GM10248 (cell line): ENCODE data around the gene ZDHHC1.
"Not testable (repeated sequence)": the region's sequence is repeated elsewhere in the genome, so short reads cannot be mapped to it uniquely, and the experiment has no call there.

Experiments
- CTCF ChIA-PET: fragments of 300-600 bp; sonication (Branson Sonifier 250); formaldehyde crosslinking; extraction: SDS; loops from one replicate; lab custom pipeline; 2021; ENCODE audit warnings: antibody characterized with exemption; lab: Yijun Ruan, JAX
- POLR2A ChIA-PET: fragments of 350-650 bp; sonication (Branson Sonifier 250); formaldehyde crosslinking; extraction: SDS; loops from one replicate; lab custom pipeline; 2020; ENCODE audit warnings: antibody characterized with exemption; lab: Yijun Ruan, JAX
- DNase-seq: peaks from one replicate; pipeline ENCODE4 v3.0.0; 2012; ENCODE audit errors: extremely low spot score
- CTCF ChIP-seq: IDR thresholded peaks from 2 replicates; pipeline ENCODE4 v1.5.1; 2012; ENCODE audit warnings: mild to moderate bottlenecking, low read depth; ENCODE audit errors: extremely low read depth, missing control alignments, control extremely low read depth

ZDHHC1 gene

GRCh38 chr16:67370661-67371060, 45.6 kb downstream of the ZDHHC1 start:
- POLR2A ChIA-PET = no interaction called here
- no peak for TF ChIP-seq CTCF
- DNase-seq = no peak
- CTCF ChIA-PET = interaction anchor here (1.2 kb wide), 1 partner anchor 29 kb away, joined by 3 read pairs; no protein-coding TSS in a partner anchor

- POLR2A ChIA-PET = no interaction called here
- CTCF ChIA-PET = interaction anchor here (0.8 to 1.5 kb wide), 2 partner anchors 17 to 35 kb away, joined by 3 to 4 read pairs; no protein-coding TSS in a partner anchor
- DNase-seq = no peak
- no peak for TF ChIP-seq CTCF
Measured at GRCh38 chr16:67364600-67365235, 51.6 kb downstream of the ZDHHC1 start.

- TF ChIP-seq CTCF = no peak
- POLR2A ChIA-PET = no interaction called here
- CTCF ChIA-PET = no interaction called here
- DNase-seq = no peak
Measured at GRCh38 chr16:67361038-67361437, 55.2 kb downstream of the ZDHHC1 start.

- POLR2A ChIA-PET, DNase-seq: not testable (repeated sequence)
- CTCF ChIA-PET = interaction anchor here (1.0 to 1.5 kb wide), 3 partner anchors 10 to 11 kb away, joined by 4 read pairs; no protein-coding TSS in a partner anchor
Measured at GRCh38 chr16:67359540-67360269, 56.6 kb downstream of the ZDHHC1 start.

- ChIA-PET CTCF (interaction anchor here (1.6 kb wide), 2 partner anchors 59 to 71 kb away, joined by 3 read pairs; partner anchors contain the start of gene ZDHHC1), POLR2A (interaction anchor here (0.6 kb wide), 1 partner anchor 183 kb away, joined by 3 read pairs; no protein-coding TSS in a partner anchor)
Measured at GRCh38 chr16:67357561-67357960, 58.7 kb downstream of the ZDHHC1 start.

GRCh38 chr16:67356396-67356795, 59.9 kb downstream of the ZDHHC1 start:
- CTCF ChIA-PET = interaction anchor here (1.6 kb wide), 1 partner anchor 72 kb away, joined by 3 read pairs; no protein-coding TSS in a partner anchor
- TF ChIP-seq CTCF = no peak
- POLR2A ChIA-PET = no interaction called here
- DNase-seq = no peak

More at GRCh38 chr16:67357561-67357960, 58.7 kb downstream of the ZDHHC1 start:
- DNase-seq = no peak
- TF ChIP-seq CTCF = no peak

- DNase-seq, POLR2A ChIA-PET: not testable (repeated sequence)
- CTCF ChIA-PET = interaction anchor here (1.0 to 1.7 kb wide), 9 partner anchors 13 to 88 kb away, joined by 3 to 5 read pairs (median 3); partner anchors contain the start of genes LRRC36 and TPPP3
Measured at GRCh38 chr16:67352463-67352862, 63.8 kb downstream of the ZDHHC1 start.
